Uterus (tissue), 2 donors: ENCODE data around the gene RHOT1.

ENCODE experiments used
- POLR2A ChIP-seq, 2 donors: fragments of 450-650 bp; IDR thresholded peaks; one replicate each; pipeline ENCODE4 v1.6.1; 2016; ENCODE audit warnings: antibody characterized with exemption in 2 of 2, mild to moderate bottlenecking in 1 of 2, moderate library complexity in 1 of 2
- TF ChIP-seq, protein P1 (sequence below), 4 experiments: fragments of 200-600 bp in 2 of 4; fragments of 450-650 bp in 2 of 4; sonication (generic) in 2 of 4; IDR thresholded peaks; one replicate each; pipeline ENCODE4 v1.5.1; 2016 to 2019; ENCODE audit warnings: antibody characterized with exemption in 4 of 4, mild to moderate bottlenecking in 2 of 4, moderate library complexity in 1 of 4

DNA sequence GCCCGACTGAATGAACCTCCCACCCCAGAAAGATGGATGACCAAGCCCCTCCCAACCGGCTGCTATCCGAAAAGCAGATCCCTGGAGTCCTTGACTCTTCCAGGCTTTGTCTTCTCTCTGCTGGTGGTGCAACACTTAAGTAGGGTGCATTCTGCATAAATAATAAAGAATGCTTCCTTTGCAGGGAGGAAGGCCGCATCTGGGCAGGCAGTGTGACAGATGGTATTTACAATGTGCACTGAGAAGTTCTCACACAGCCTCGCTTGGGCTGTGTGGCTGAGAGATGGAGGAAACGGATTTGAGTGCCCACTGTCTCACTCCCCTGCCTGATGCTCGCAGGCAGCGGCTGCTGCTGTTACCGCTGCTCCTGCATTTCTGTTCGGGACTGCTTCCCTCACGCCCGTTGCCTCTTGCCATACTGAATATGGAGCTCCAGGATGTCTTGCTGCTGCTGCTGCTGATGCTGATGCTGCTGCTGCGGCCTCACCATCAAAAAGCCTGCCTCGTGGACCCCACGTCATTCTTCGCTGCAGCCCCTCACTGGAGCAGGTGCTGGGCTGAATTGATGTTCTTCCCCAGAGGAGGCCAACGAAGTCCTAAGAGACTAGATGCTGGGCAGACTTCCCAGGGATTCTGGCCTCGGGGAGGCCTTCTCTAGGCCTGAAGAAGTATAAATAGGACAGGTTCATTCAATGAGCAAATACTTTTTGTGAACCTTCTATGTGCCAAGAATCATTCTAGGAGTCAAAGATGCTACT, 116.3 kb downstream of the RHOT1 start:
- TF ChIP-seq, protein P1, sequence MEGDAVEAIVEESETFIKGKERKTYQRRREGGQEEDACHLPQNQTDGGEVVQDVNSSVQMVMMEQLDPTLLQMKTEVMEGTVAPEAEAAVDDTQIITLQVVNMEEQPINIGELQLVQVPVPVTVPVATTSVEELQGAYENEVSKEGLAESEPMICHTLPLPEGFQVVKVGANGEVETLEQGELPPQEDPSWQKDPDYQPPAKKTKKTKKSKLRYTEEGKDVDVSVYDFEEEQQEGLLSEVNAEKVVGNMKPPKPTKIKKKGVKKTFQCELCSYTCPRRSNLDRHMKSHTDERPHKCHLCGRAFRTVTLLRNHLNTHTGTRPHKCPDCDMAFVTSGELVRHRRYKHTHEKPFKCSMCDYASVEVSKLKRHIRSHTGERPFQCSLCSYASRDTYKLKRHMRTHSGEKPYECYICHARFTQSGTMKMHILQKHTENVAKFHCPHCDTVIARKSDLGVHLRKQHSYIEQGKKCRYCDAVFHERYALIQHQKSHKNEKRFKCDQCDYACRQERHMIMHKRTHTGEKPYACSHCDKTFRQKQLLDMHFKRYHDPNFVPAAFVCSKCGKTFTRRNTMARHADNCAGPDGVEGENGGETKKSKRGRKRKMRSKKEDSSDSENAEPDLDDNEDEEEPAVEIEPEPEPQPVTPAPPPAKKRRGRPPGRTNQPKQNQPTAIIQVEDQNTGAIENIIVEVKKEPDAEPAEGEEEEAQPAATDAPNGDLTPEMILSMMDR (IDR thresholded peaks at IDR 0.05), result no peak
- no peak for TF ChIP-seq POLR2A (IDR thresholded peaks at IDR 0.05)
